HEK293 (cell line): Measurements from ENCODE around the gene THBS2.

Source experiments
- CTCF ChIA-PET: fragments of 350-600 bp; formaldehyde crosslinking; extraction: SDS; loops from one replicate; lab custom pipeline; 2021; ENCODE audit warnings: antibody characterized with exemption; lab: Yijun Ruan, JAX
- POLR2A ChIA-PET: fragments of 300-600 bp; formaldehyde crosslinking; extraction: SDS; loops from one replicate; lab custom pipeline; 2020; ENCODE audit warnings: antibody characterized with exemption, inconsistent platforms; lab: Yijun Ruan, JAX
- H3K27ac ChIP-seq: fragments of 200-500 bp; sonication (Bioruptor generic); 2 replicates; pipeline ENCODE4 v1.5.1; 2014; ENCODE audit warnings: low read depth, low read length, control low read depth, inconsistent platforms; ENCODE audit errors: extremely low read depth
- H3K36me3 ChIP-seq, 2 experiments: fragments of 200-500 bp in 1 of 2; sonication (Bioruptor generic) in 1 of 2; 1 replicate in 1 of 2; 2 replicates in 1 of 2; pipeline ENCODE4 v1.5.1; 2014 to 2017; ENCODE audit warnings: inconsistent platforms in 2 of 2, low read length in 2 of 2; ENCODE audit not compliant: control insufficient read depth in 2 of 2, insufficient read depth in 1 of 2
- H3K4me1 ChIP-seq: fragments of 200-500 bp; sonication (Bioruptor generic); 2 replicates; pipeline ENCODE4 v1.5.1; 2014; ENCODE audit warnings: mild to moderate bottlenecking, low read length, inconsistent platforms; ENCODE audit not compliant: control insufficient read depth, insufficient read depth
- H3K4me3 ChIP-seq: 2 replicates; pipeline ENCODE4 v1.5.1; 2011; ENCODE audit warnings: low read depth, mild to moderate bottlenecking, control low read depth, low read length, moderate library complexity
- H3K9me3 ChIP-seq: fragments of 200-500 bp; sonication (Bioruptor generic); 2 replicates; pipeline ENCODE4 v1.5.1; 2014; ENCODE audit warnings: low read depth, low read length, inconsistent platforms; ENCODE audit not compliant: control insufficient read depth, insufficient read depth
- BCL11A ChIP-seq: fragments of 450-650 bp; formaldehyde crosslinking; IDR thresholded peaks from 2 replicates; pipeline ENCODE4 v1.5.1; 2016; ENCODE audit warnings: low read depth, missing biosample characterization, missing genetic modification characterization
- BCL6B ChIP-seq: fragments of 450-650 bp; formaldehyde crosslinking; IDR thresholded peaks from 2 replicates; pipeline ENCODE4 v1.5.1; 2017; ENCODE audit warnings: missing biosample characterization, missing genetic modification characterization
- CTCF ChIP-seq: fragments of 450-650 bp; formaldehyde crosslinking; IDR thresholded peaks from 2 replicates; pipeline ENCODE4 v1.5.1; 2016; ENCODE audit warnings: missing biosample characterization, missing genetic modification characterization
- GLIS1 ChIP-seq: fragments of 450-650 bp; formaldehyde crosslinking; IDR thresholded peaks from 2 replicates; pipeline ENCODE4 v1.5.1; 2016; ENCODE audit warnings: missing biosample characterization, missing genetic modification characterization
- GLIS2 ChIP-seq: fragments of 450-650 bp; formaldehyde crosslinking; IDR thresholded peaks from 2 replicates; pipeline ENCODE4 v1.5.1; 2016; ENCODE audit warnings: missing biosample characterization, missing genetic modification characterization
- KLF10 ChIP-seq: fragments of 450-650 bp; IDR thresholded peaks from 2 replicates; pipeline ENCODE4 v1.5.1; 2018; ENCODE audit warnings: missing biosample characterization, mild to moderate bottlenecking, missing genetic modification characterization
- KLF8 ChIP-seq: fragments of 450-650 bp; formaldehyde crosslinking; IDR thresholded peaks from 2 replicates; pipeline ENCODE4 v1.5.1; 2016; ENCODE audit warnings: missing biosample characterization, missing genetic modification characterization
- PATZ1 ChIP-seq: fragments of 450-650 bp; formaldehyde crosslinking; IDR thresholded peaks from 2 replicates; pipeline ENCODE4 v1.5.1; 2016; ENCODE audit warnings: missing biosample characterization, missing genetic modification characterization
- PBX3 ChIP-seq: sonication (generic); formaldehyde crosslinking; IDR thresholded peaks from 2 replicates; pipeline ENCODE4 v1.8.1; 2022; ENCODE audit warnings: mild to moderate bottlenecking, moderate library complexity, missing genetic modification reagents
- ZBTB21 ChIP-seq: fragments of 450-650 bp; formaldehyde crosslinking; IDR thresholded peaks from 2 replicates; pipeline ENCODE4 v1.5.1; 2017; ENCODE audit warnings: missing biosample characterization, missing genetic modification characterization
- ZBTB49 ChIP-seq: fragments of 450-650 bp; formaldehyde crosslinking; IDR thresholded peaks from 2 replicates; pipeline ENCODE4 v1.5.1; 2016; ENCODE audit warnings: missing biosample characterization, missing genetic modification characterization, low read depth
- ZNF10 ChIP-seq: fragments of 450-650 bp; formaldehyde crosslinking; IDR thresholded peaks from 2 replicates; pipeline ENCODE4 v1.5.1; 2017; ENCODE audit warnings: missing biosample characterization, missing genetic modification characterization
- ZNF16 ChIP-seq: fragments of 450-650 bp; formaldehyde crosslinking; IDR thresholded peaks from 2 replicates; pipeline ENCODE4 v1.5.1; 2016; ENCODE audit warnings: low read depth, missing biosample characterization, missing genetic modification characterization
- ZNF211 ChIP-seq: fragments of 450-650 bp; formaldehyde crosslinking; IDR thresholded peaks from 2 replicates; pipeline ENCODE4 v1.5.1; 2016; ENCODE audit warnings: low read depth, missing biosample characterization, missing genetic modification characterization
- ZNF350 ChIP-seq: fragments of 450-650 bp; formaldehyde crosslinking; IDR thresholded peaks from 2 replicates; pipeline ENCODE4 v1.5.0; 2017; ENCODE audit warnings: missing biosample characterization, mild to moderate bottlenecking, missing genetic modification characterization
- ZNF473 ChIP-seq: fragments of 450-650 bp; formaldehyde crosslinking; IDR thresholded peaks from 2 replicates; pipeline ENCODE4 v1.5.1; 2017; ENCODE audit warnings: missing biosample characterization, missing genetic modification characterization
- ZNF488 ChIP-seq: fragments of 450-650 bp; formaldehyde crosslinking; IDR thresholded peaks from 2 replicates; pipeline ENCODE4 v1.5.1; 2016; ENCODE audit warnings: missing biosample characterization, missing genetic modification characterization
- ZNF513 ChIP-seq: fragments of 450-650 bp; IDR thresholded peaks from 2 replicates; pipeline ENCODE4 v1.5.1; 2018; ENCODE audit warnings: missing biosample characterization, missing genetic modification characterization
- ZNF629 ChIP-seq: fragments of 450-650 bp; formaldehyde crosslinking; IDR thresholded peaks from 2 replicates; pipeline ENCODE4 v1.5.1; 2017; ENCODE audit warnings: missing biosample characterization, missing genetic modification characterization
- ZSCAN16 ChIP-seq: fragments of 450-650 bp; formaldehyde crosslinking; IDR thresholded peaks from 2 replicates; pipeline ENCODE4 v1.5.1; 2016; ENCODE audit warnings: missing biosample characterization, missing genetic modification characterization

The THBS2 gene

GRCh38 chr6:169239181-169239580 lies 14.5 kb downstream of the THBS2 start:
- no peaks in the 10 kb centered on the region for H3K36me3 ChIP-seq
- CTCF ChIA-PET: no interaction called here
- H3K4me1 ChIP-seq: no peaks in the 10 kb centered on the region
- H3K9me3 ChIP-seq: no peaks in the 10 kb centered on the region
- H3K4me3 ChIP-seq: no peak overlapping the region
- H3K27ac ChIP-seq: no peak overlapping the region
- no peak for TF ChIP-seq ZBTB21 (tag by site-specific recombination)
- no peak for TF ChIP-seq ZNF350 (tag by site-specific recombination)
- TF ChIP-seq BCL11A (tag by site-specific recombination): no peak
- TF ChIP-seq KLF10 (tag by site-specific recombination): no peak
- no peak for TF ChIP-seq ZNF629 (tag by site-specific recombination)
- no peak for TF ChIP-seq GLIS2 (tag by site-specific recombination)
- no peak for TF ChIP-seq PATZ1 (tag by site-specific recombination)
- TF ChIP-seq ZNF473 (tag by site-specific recombination): no peak
- no peak for TF ChIP-seq KLF8 (tag by site-specific recombination)
- POLR2A ChIA-PET: no interaction called here

- POLR2A ChIA-PET: no interaction called here
- Histone ChIP-seq H3K27ac (no peak overlapping the region), H3K9me3 (no peaks in the 10 kb centered on the region), H3K36me3 (no peaks in the 10 kb centered on the region), H3K4me3 (no peak overlapping the region)
- 0 out of 2 replicates have a peak, but pooled peaks have one; percentile 45 for TF ChIP-seq ZNF16 (tag by site-specific recombination)
- TF ChIP-seq ZNF211 (tag by site-specific recombination): no peak
- TF ChIP-seq, all 188 proteins: peak for 1
- no peaks in the 10 kb centered on the region for H3K4me1 ChIP-seq
- CTCF ChIA-PET: no interaction called here
These were observed 14.9 kb downstream of the THBS2 start for GRCh38 chr6:169238766-169239165.

- H3K36me3 ChIP-seq: no peaks in the 10 kb centered on the region
- H3K4me3 ChIP-seq: no peak overlapping the region
- no peaks in the 10 kb centered on the region for H3K9me3 ChIP-seq
- CTCF ChIA-PET: no interaction called here
- H3K4me1 ChIP-seq: no peaks in the 10 kb centered on the region
- H3K27ac ChIP-seq: no peak overlapping the region
- POLR2A ChIA-PET: no interaction called here
- no peak for TF ChIP-seq PBX3 (CRISPR knock-in tag)
- no peak for TF ChIP-seq GLIS1 (tag by site-specific recombination)
- no peak for TF ChIP-seq ZSCAN16
- TF ChIP-seq CTCF: no peak
- TF ChIP-seq BCL6B (tag by site-specific recombination): no peak
- no peak for TF ChIP-seq ZNF513
- TF ChIP-seq ZBTB49: no peak
- TF ChIP-seq ZNF488: no peak
- TF ChIP-seq ZNF10 (tag by site-specific recombination): no peak
- TF ChIP-seq ZNF16 (tag by site-specific recombination): no peak
These were observed 16.0 kb downstream of the THBS2 start for GRCh38 chr6:169237496-169238134.
